OCI-LY7 (cell line): ENCODE data around the gene KREMEN2. TPM values are rescaled to one million over a fixed set of nuclear protein-coding genes. Genes with fewer than 3 reads are reported as not detected.

ENCODE experiments used
- BruUV-seq: library from RNA; stranded (reverse); fragments of 400-500 nt; replicated peaks from 2 replicates; lab custom pipeline; 2021; lab: Mats Ljungman, UMichigan
- CTCF ChIA-PET: fragments of 300-600 bp; sonication (Branson Sonifier 250); formaldehyde crosslinking; loops from one replicate; lab custom pipeline; 2022; ENCODE audit warnings: antibody characterized with exemption; ENCODE audit not compliant: unreplicated experiment; lab: Charles Lee
- POLR2A ChIA-PET: fragments of 300-600 bp; sonication (Branson Sonifier 250); formaldehyde crosslinking; loops from one replicate; lab custom pipeline; 2022; ENCODE audit warnings: antibody characterized with exemption; lab: Charles Lee
- DNase-seq: peaks from one replicate; pipeline ENCODE4 v3.0.0-alpha.2; 2015; ENCODE audit warnings: low spot score
- H2AFZ ChIP-seq: fragments of 200-600 bp; sonication (generic), shearing (Covaris generic); 2 replicates; pipeline ENCODE4 v1.6.1; 2014; ENCODE audit warnings: mild to moderate bottlenecking, antibody characterized with exemption, low read length, moderate library complexity
- H3K27ac ChIP-seq: fragments of 200-600 bp; sonication (generic); 2 replicates; pipeline ENCODE4 v1.5.1; 2014; ENCODE audit warnings: mixed run types, low read depth, mild to moderate bottlenecking, moderate library complexity, low read length, inconsistent platforms; ENCODE audit not compliant: poor library complexity, severe bottlenecking
- H3K36me3 ChIP-seq: fragments of 200-600 bp; sonication (generic); 2 replicates; pipeline ENCODE4 v1.6.1; 2014; ENCODE audit warnings: mild to moderate bottlenecking, antibody characterized with exemption, low read length, moderate library complexity, mixed read lengths; ENCODE audit not compliant: insufficient read depth
- H3K4me1 ChIP-seq: fragments of 200-600 bp; sonication (generic); 2 replicates; pipeline ENCODE4 v1.5.1; 2014; ENCODE audit warnings: mild to moderate bottlenecking, low read length; ENCODE audit not compliant: insufficient read depth, poor library complexity, severe bottlenecking
- H3K4me2 ChIP-seq: fragments of 200-600 bp; sonication (generic); 2 replicates; pipeline ENCODE4 v1.6.1; 2014; ENCODE audit warnings: mild to moderate bottlenecking, low read length
- H3K4me3 ChIP-seq: fragments of 200-600 bp; sonication (generic); 2 replicates; pipeline ENCODE4 v1.5.1; 2014; ENCODE audit warnings: mild to moderate bottlenecking, low read depth, low read length; ENCODE audit not compliant: poor library complexity, severe bottlenecking
- H3K79me2 ChIP-seq: fragments of 200-600 bp; sonication (generic); 2 replicates; pipeline ENCODE4 v1.6.1; 2016; ENCODE audit warnings: low read depth, mild to moderate bottlenecking, low read length, moderate library complexity, mixed read lengths; ENCODE audit not compliant: insufficient read depth
- H3K9me2 ChIP-seq: fragments of 200-600 bp; sonication (generic); 2 replicates; pipeline ENCODE4 v1.6.1; 2016; ENCODE audit warnings: mild to moderate bottlenecking, low read length, mixed read lengths; ENCODE audit not compliant: insufficient read depth
- H3K9me3 ChIP-seq: fragments of 200-600 bp; sonication (generic); 2 replicates; pipeline ENCODE4 v1.6.1; 2014; ENCODE audit warnings: mild to moderate bottlenecking, mixed run types, low read length, mixed read lengths
- H4K20me1 ChIP-seq: fragments of 200-600 bp; sonication (generic); 2 replicates; pipeline ENCODE4 v1.6.1; 2014; ENCODE audit warnings: mild to moderate bottlenecking, antibody characterized with exemption, low read length, moderate library complexity, mixed read lengths; ENCODE audit not compliant: insufficient read depth
- EZH2phosphoT487 ChIP-seq: fragments of 200-600 bp; sonication (generic); IDR thresholded peaks from 2 replicates; pipeline ENCODE4 v1.6.1; 2018; ENCODE audit warnings: low read depth, borderline replicate concordance, mild to moderate bottlenecking, mixed run types, antibody characterized with exemption, low read length, moderate library complexity, mixed read lengths
- intact Hi-C: fragments of 100-400 bp; cut with micrococcal nuclease; formaldehyde crosslinking; loops from one replicate; pipeline ENCODE4 v1.10.0; 2022; ENCODE audit not compliant: unreplicated experiment
- total RNA-seq, 2 experiments: library from RNA; depleted of rRNA in 1 of 2; stranded (reverse); fragments of >200 nt in 1 of 2; shearing (Covaris generic) in 1 of 2; gene quantifications; 2 replicates each; pipeline ENCODE4 v1.2.3, GENCODE V29; 2014 to 2022
- TF ChIP-seq, protein P1 (sequence below): fragments of 200-600 bp; sonication (generic); conservative IDR thresholded peaks from 2 replicates; pipeline ENCODE4 v1.5.1; 2014; ENCODE audit warnings: mild to moderate bottlenecking, antibody characterized with exemption, low read length, moderate library complexity, mixed read lengths

Gene KREMEN2
- total RNA-seq, 2 experiments from 2014 or later = 0.09 TPM; not detected in 1

DNA sequence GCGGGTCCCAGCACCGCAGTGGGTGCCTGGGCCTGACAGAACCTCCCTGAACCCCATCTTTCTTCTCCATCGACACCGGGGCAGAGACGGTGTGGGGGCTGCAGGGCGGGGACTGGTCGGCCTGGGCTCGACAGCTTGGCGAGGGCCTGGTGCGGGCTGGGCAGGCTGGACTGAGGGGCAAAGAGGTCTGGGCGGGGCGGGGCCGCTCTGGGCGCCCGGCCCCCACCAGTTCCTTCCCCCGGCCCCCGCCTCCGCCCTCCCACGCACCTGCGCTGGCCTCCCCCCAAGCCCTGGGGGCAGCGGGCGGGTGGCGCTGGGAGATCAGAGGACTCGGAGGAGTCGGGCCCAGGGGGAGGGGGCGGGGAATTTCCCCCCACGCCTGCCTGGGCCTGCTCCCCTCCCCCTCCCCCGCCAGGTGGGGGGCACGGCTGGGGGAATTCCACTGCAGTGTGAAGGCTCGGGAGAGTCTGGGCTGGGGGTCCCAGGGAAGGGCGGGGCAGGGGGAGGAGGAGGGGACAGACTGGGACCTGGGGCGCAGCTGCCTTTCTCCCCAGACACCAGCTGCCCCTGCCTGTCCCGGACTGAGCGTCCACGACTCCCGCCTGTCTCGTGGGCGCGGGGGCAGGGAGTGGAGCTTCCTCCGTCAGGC is 877 bp upstream of the KREMEN2 start:
- intact Hi-C loops = loop anchor here (5.0 kb wide), 1 partner anchor 36 kb away; no protein-coding TSS in a partner anchor
- Histone ChIP-seq H3K9me3 (no peaks in the 10 kb centered on the region), H3K4me2 (peak overlapping the region; percentile 65), H3K4me3 (peak overlapping the region; percentile 54), H4K20me1 (no peaks in the 10 kb centered on the region), H2AFZ (no peak overlapping the region), H3K9me2 (no peaks in the 10 kb centered on the region), H3K79me2 (no peaks in the 10 kb centered on the region), H3K36me3 (no peaks in the 10 kb centered on the region), H3K27ac (no peak overlapping the region), H3K4me1 (peaks cover 55% of the 10 kb centered on the region)
- POLR2A ChIA-PET = interaction anchor here (0.6 kb wide), 2 partner anchors 15 to 20 kb away, joined by 3 read pairs; no protein-coding TSS in a partner anchor
- no peak for TF ChIP-seq EZH2phosphoT487
- TF ChIP-seq, protein P1, sequence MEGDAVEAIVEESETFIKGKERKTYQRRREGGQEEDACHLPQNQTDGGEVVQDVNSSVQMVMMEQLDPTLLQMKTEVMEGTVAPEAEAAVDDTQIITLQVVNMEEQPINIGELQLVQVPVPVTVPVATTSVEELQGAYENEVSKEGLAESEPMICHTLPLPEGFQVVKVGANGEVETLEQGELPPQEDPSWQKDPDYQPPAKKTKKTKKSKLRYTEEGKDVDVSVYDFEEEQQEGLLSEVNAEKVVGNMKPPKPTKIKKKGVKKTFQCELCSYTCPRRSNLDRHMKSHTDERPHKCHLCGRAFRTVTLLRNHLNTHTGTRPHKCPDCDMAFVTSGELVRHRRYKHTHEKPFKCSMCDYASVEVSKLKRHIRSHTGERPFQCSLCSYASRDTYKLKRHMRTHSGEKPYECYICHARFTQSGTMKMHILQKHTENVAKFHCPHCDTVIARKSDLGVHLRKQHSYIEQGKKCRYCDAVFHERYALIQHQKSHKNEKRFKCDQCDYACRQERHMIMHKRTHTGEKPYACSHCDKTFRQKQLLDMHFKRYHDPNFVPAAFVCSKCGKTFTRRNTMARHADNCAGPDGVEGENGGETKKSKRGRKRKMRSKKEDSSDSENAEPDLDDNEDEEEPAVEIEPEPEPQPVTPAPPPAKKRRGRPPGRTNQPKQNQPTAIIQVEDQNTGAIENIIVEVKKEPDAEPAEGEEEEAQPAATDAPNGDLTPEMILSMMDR = no peak
- CTCF ChIA-PET = no interaction called here
- BruUV-seq = no TSS peak
- DNase-seq = no peak

DNA sequence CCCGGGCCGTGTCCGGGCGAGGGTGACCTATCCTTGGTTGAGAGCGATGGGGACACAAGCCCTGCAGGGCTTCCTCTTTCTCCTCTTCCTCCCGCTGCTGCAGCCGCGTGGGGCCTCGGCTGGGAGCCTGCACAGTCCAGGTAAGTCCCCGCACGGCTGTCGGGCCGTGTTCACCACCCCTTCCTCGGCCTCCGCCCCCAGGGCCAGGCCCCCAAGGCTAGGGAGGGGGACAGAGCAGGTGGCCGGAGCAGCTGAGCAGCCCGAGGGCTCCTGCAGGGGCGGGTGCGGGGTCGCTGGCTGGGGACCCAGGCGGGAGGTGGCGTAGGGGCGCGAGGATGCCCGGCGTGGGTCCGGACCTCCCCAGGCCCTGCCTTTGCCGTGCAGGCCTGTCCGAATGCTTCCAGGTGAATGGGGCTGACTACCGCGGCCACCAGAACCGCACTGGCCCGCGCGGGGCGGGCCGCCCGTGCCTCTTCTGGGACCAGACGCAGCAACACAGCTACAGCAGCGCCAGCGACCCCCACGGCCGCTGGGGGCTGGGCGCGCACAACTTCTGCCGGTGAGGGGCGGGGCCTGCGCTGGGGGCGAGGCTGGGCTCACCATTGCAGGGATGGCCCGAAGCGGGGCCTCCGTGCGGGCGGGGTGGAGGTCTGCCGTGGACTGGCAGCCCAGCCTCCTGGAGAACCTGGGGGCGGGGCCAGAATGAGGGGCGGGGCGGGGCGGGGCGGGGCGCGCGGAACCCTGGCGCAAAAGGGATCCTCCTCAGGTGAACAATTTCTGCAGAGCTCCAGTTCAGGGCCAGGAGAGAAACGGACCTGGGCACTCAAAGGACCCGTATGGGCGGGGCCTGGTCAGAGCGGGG is 631 bp downstream of the KREMEN2 start:
- DNase-seq = peak; percentile 72
- H3K27ac ChIP-seq = no peak overlapping the region
- H2AFZ ChIP-seq = no peak overlapping the region
- no peaks in the 10 kb centered on the region for H3K79me2 ChIP-seq
- H3K36me3 ChIP-seq = no peaks in the 10 kb centered on the region
- intact Hi-C loops = loop anchor here (1.0 to 5.0 kb wide), 2 partner anchors 10 to 37 kb away; no protein-coding TSS in a partner anchor
- ChIA-PET POLR2A (interaction anchor here (0.6 to 0.7 kb wide), 2 partner anchors 153 to 968 kb away, joined by 3 to 4 read pairs; no protein-coding TSS in a partner anchor), CTCF (no interaction called here)
- BruUV-seq = no TSS peak
- no peaks in the 10 kb centered on the region for H3K9me2 ChIP-seq
- H3K9me3 ChIP-seq = no peaks in the 10 kb centered on the region
- peak overlapping the region; percentile 54 for H3K4me3 ChIP-seq
- peak overlapping the region; percentile 65 for H3K4me2 ChIP-seq
- H3K4me1 ChIP-seq = peaks cover 54% of the 10 kb centered on the region
- H4K20me1 ChIP-seq = no peaks in the 10 kb centered on the region
- TF ChIP-seq, protein P1 = 0 out of 2 replicates have a peak, but pooled peaks have one; percentile 0
- TF ChIP-seq EZH2phosphoT487 = peak; percentile 5; the same call in 1 of the 2 replicates
